ENCODE results near the gene SLC26A8.

- TF ChIP-seq CTCF (conservative IDR thresholded peaks at IDR 0.05) (peak; percentile 19), ZFX (IDR thresholded peaks at IDR 0.05) (no peak)
Measured at GRCh38 chr6:36073587-36073986, 49.1 kb upstream of the SLC26A8 start.
